ENCODE data around the gene SMYD1. TPM values are rescaled to one million over a fixed set of nuclear protein-coding genes. Genes with fewer than 3 reads are reported as not detected.

SMYD1 gene
- total RNA-seq, 1 experiment from 2014 or later = not detected

GRCh38 chr2:88055371-88056128 lies 12.1 kb upstream of the SMYD1 start, which contains the start of gene KRCC1 (continued):
- no peak for TF ChIP-seq REST (IDR thresholded peaks at IDR 0.05; ENCODE audit: low read depth)

- ChIA-PET POLR2A (no interaction called here), RAD21 (ENCODE audit: low non-redundant PET in 1 of 2, low total read pairs in 2 of 2, uncharacterized antibody in 2 of 2, unreplicated experiment in 2 of 2) (no interaction called here), CTCF (no interaction called here)
- no TSS peak for BruUV-seq (replicated peaks)
- Histone ChIP-seq H3K9me2 (ENCODE audit: insufficient read depth) (no peaks in the 10 kb centered on the region), H3K79me2 (ENCODE audit: insufficient read depth, low read length) (peaks cover 26% of the 10 kb centered on the region), H3K4me3 (replicated peaks in 1 of 2; ENCODE audit: low read depth in 1 of 2, low read length in 2 of 2) (no peak overlapping the region), H3K36me3 (ENCODE audit: control insufficient read depth in 1 of 2, insufficient read depth in 2 of 2, low read length in 2 of 2) (no peaks in the 10 kb centered on the region), H3K4me2 (ENCODE audit: low read length) (no peak overlapping the region), H2AFZ (ENCODE audit: low read depth, low read length, poor library complexity, severe bottlenecking) (no peak overlapping the region), H3K27me3 (ENCODE audit: insufficient read depth, low read length) (no peaks in the 10 kb centered on the region), H3K9me3 (ENCODE audit: control insufficient read depth in 1 of 2, insufficient read depth in 1 of 2, low read depth in 1 of 2, low read length in 2 of 2) (no peaks in the 10 kb centered on the region), H4K20me1 (ENCODE audit: insufficient read depth) (no peaks in the 10 kb centered on the region), H3K9ac (ENCODE audit: low read length) (no peak overlapping the region), H3K27ac (ENCODE audit: low read depth, low read length) (no peak overlapping the region), H3K4me1 (ENCODE audit: control insufficient read depth in 1 of 2, insufficient read depth in 2 of 2, low read length in 2 of 2) (peaks cover 7 to 21% of the 10 kb centered on the region in 2 experiments; a peak in 3 of 4 replicates)
- intact Hi-C loops (cut with micrococcal nuclease) = no loop called here
- DNase-seq (ENCODE audit: low read depth, low spot score) (no peak), ATAC-seq (no peak)
- TF ChIP-seq CTCF (IDR thresholded peaks at IDR 0.05 in 2 of 3, conservative IDR thresholded peaks at IDR 0.05 in 1 of 3; ENCODE audit: borderline replicate concordance in 1 of 3, insufficient read depth in 1 of 3, low read depth in 2 of 3, low read length in 2 of 3) = no peak
- no peak for TF ChIP-seq CEBPB (IDR thresholded peaks at IDR 0.05; ENCODE audit: low read depth)
- TF ChIP-seq EZH2 (IDR thresholded peaks at IDR 0.05) = no peak
- no peak for TF ChIP-seq ELF1 (IDR thresholded peaks at IDR 0.05; ENCODE audit: borderline replicate concordance, low read depth)
- TF ChIP-seq SP1 (IDR thresholded peaks at IDR 0.05; ENCODE audit: low read depth) = no peak
- no peak for TF ChIP-seq YY1 (IDR thresholded peaks at IDR 0.05; ENCODE audit: extremely low read depth, insufficient replicate concordance, low read depth, low read length)
- TF ChIP-seq SRF (IDR thresholded peaks at IDR 0.05; ENCODE audit: low read depth) = no peak
- TF ChIP-seq POLR2AphosphoS5 (IDR thresholded peaks at IDR 0.05; ENCODE audit: low read depth, low read length) = no peak
- TF ChIP-seq ZBTB33 (IDR thresholded peaks at IDR 0.05; ENCODE audit: extremely low read depth, insufficient replicate concordance, low read length) = no peak
- TF ChIP-seq REST (IDR thresholded peaks at IDR 0.05; ENCODE audit: low read depth) = no peak
Measured at GRCh38 chr2:88057437-88057844, 10.2 kb upstream of the SMYD1 start.

All from HCT116 (cell line).